ENCODE data around the gene MAGEA1.
"Not testable (repeated sequence)": the region's sequence is repeated elsewhere in the genome, so short reads cannot be mapped to it uniquely, and the experiment has no call there.

MAGEA1 gene

GRCh38 chrX:153157450-153157849, 21.6 kb upstream of the MAGEA1 start:
- H4K20me1 ChIP-seq (ENCODE audit: control insufficient read depth, insufficient read depth, low read depth, low read length): no peaks in the 10 kb centered on the region
- no peaks in the 10 kb centered on the region for H3K4me1 ChIP-seq (ENCODE audit: control insufficient read depth, low read length)
- no peak overlapping the region for H3K4me2 ChIP-seq (ENCODE audit: low read length)
- 0 out of 2 replicates have a peak, but pooled peaks cover 3% of the 10 kb centered on the region for H3K27me3 ChIP-seq (ENCODE audit: control insufficient read depth, low read length)
- H3K36me3 ChIP-seq (ENCODE audit: control insufficient read depth, low read length): no peaks in the 10 kb centered on the region
- H3K4me3 ChIP-seq (ENCODE audit: low read length): no peak overlapping the region
- no peaks in the 10 kb centered on the region for H3K9me3 ChIP-seq (ENCODE audit: control insufficient read depth, insufficient read depth, low read length)
- no peaks in the 10 kb centered on the region for H3K9me2 ChIP-seq (replicated peaks; ENCODE audit: control insufficient read depth, low read length)
- no peak overlapping the region for H3K27ac ChIP-seq (ENCODE audit: low read depth, low read length)
- no peaks in the 10 kb centered on the region for H3F3A ChIP-seq (ENCODE audit: control insufficient read depth, insufficient read depth)
- no peak for TF ChIP-seq CTCF (IDR thresholded peaks at IDR 0.05; ENCODE audit: low read depth, low read length, poor library complexity, severe bottlenecking)
- TF ChIP-seq EZH2phosphoT487 (IDR thresholded peaks at IDR 0.05; ENCODE audit: borderline replicate concordance, low read length): no peak
- no peaks in the 10 kb centered on the region for H3K79me2 ChIP-seq (ENCODE audit: control insufficient read depth, low read length)

GRCh38 chrX:153158319-153158718, 20.8 kb upstream of the MAGEA1 start:
- no peaks in the 10 kb centered on the region for H3K79me2 ChIP-seq (ENCODE audit: control insufficient read depth, low read length)
- no peaks in the 10 kb centered on the region for H3K36me3 ChIP-seq (ENCODE audit: control insufficient read depth, low read length)
- H3F3A ChIP-seq (ENCODE audit: control insufficient read depth, insufficient read depth): no peaks in the 10 kb centered on the region
- H3K9me2 ChIP-seq (replicated peaks; ENCODE audit: control insufficient read depth, low read length): no peaks in the 10 kb centered on the region
- no peak overlapping the region for H3K27ac ChIP-seq (ENCODE audit: low read depth, low read length)
- no peak overlapping the region for H3K4me3 ChIP-seq (ENCODE audit: low read length)
- H4K20me1 ChIP-seq (ENCODE audit: control insufficient read depth, insufficient read depth, low read depth, low read length): no peaks in the 10 kb centered on the region
- H3K27me3 ChIP-seq (ENCODE audit: control insufficient read depth, low read length): 0 out of 2 replicates have a peak, but pooled peaks cover 3% of the 10 kb centered on the region
- no peak overlapping the region for H3K4me2 ChIP-seq (ENCODE audit: low read length)
- H3K4me1 ChIP-seq (ENCODE audit: control insufficient read depth, low read length): no peaks in the 10 kb centered on the region
- no peaks in the 10 kb centered on the region for H3K9me3 ChIP-seq (ENCODE audit: control insufficient read depth, insufficient read depth, low read length)
- TF ChIP-seq EZH2phosphoT487 (IDR thresholded peaks at IDR 0.05; ENCODE audit: borderline replicate concordance, low read length): no peak
- no peak for TF ChIP-seq CTCF (IDR thresholded peaks at IDR 0.05; ENCODE audit: low read depth, low read length, poor library complexity, severe bottlenecking)

- no peak overlapping the region for H3K4me2 ChIP-seq (ENCODE audit: low read length)
- no peaks in the 10 kb centered on the region for H3K4me1 ChIP-seq (ENCODE audit: control insufficient read depth, low read length)
- no peaks in the 10 kb centered on the region for H3K9me2 ChIP-seq (replicated peaks; ENCODE audit: control insufficient read depth, low read length)
- no peaks in the 10 kb centered on the region for H3K79me2 ChIP-seq (ENCODE audit: control insufficient read depth, low read length)
- no peaks in the 10 kb centered on the region for H3K36me3 ChIP-seq (ENCODE audit: control insufficient read depth, low read length)
- no peaks in the 10 kb centered on the region for H3F3A ChIP-seq (ENCODE audit: control insufficient read depth, insufficient read depth)
- no peak overlapping the region for H3K27ac ChIP-seq (ENCODE audit: low read depth, low read length)
- no peak overlapping the region for H3K4me3 ChIP-seq (ENCODE audit: low read length)
- H3K27me3 ChIP-seq (ENCODE audit: control insufficient read depth, low read length): no peaks in the 10 kb centered on the region
- no peaks in the 10 kb centered on the region for H4K20me1 ChIP-seq (ENCODE audit: control insufficient read depth, insufficient read depth, low read depth, low read length)
- no peaks in the 10 kb centered on the region for H3K9me3 ChIP-seq (ENCODE audit: control insufficient read depth, insufficient read depth, low read length)
- TF ChIP-seq CTCF (IDR thresholded peaks at IDR 0.05; ENCODE audit: low read depth, low read length, poor library complexity, severe bottlenecking) (no peak), EZH2phosphoT487 (IDR thresholded peaks at IDR 0.05; ENCODE audit: borderline replicate concordance, low read length) (no peak)
These were observed 17.1 kb upstream of the MAGEA1 start for GRCh38 chrX:153161952-153162351.

GRCh38 chrX:153164733-153165132, 14.4 kb upstream of the MAGEA1 start:
- Histone ChIP-seq H4K20me1 (ENCODE audit: control insufficient read depth, insufficient read depth, low read depth, low read length) (no peaks in the 10 kb centered on the region), H3K27me3 (ENCODE audit: control insufficient read depth, low read length) (no peaks in the 10 kb centered on the region), H3K4me1 (ENCODE audit: control insufficient read depth, low read length) (no peaks in the 10 kb centered on the region), H3K27ac (ENCODE audit: low read depth, low read length) (no peak overlapping the region), H3K4me3 (ENCODE audit: low read length) (no peak overlapping the region), H3K9me2 (replicated peaks; ENCODE audit: control insufficient read depth, low read length) (no peaks in the 10 kb centered on the region), H3K79me2 (ENCODE audit: control insufficient read depth, low read length) (no peaks in the 10 kb centered on the region), H3K36me3 (ENCODE audit: control insufficient read depth, low read length) (no peaks in the 10 kb centered on the region), H3K4me2 (ENCODE audit: low read length) (no peak overlapping the region), H3K9me3 (ENCODE audit: control insufficient read depth, insufficient read depth, low read length) (no peaks in the 10 kb centered on the region), H3F3A (ENCODE audit: control insufficient read depth, insufficient read depth) (no peaks in the 10 kb centered on the region)
- TF ChIP-seq CTCF (IDR thresholded peaks at IDR 0.05; ENCODE audit: low read depth, low read length, poor library complexity, severe bottlenecking) (no peak), EZH2phosphoT487 (IDR thresholded peaks at IDR 0.05; ENCODE audit: borderline replicate concordance, low read length) (no peak)

GRCh38 chrX:153168423-153168822, 10.7 kb upstream of the MAGEA1 start:
- H3K9me2 ChIP-seq (replicated peaks; ENCODE audit: control insufficient read depth, low read length); H3F3A ChIP-seq (ENCODE audit: control insufficient read depth, insufficient read depth); H3K4me1 ChIP-seq (ENCODE audit: control insufficient read depth, low read length); H3K27ac ChIP-seq (ENCODE audit: low read depth, low read length); H3K9me3 ChIP-seq (ENCODE audit: control insufficient read depth, insufficient read depth, low read length); H3K4me3 ChIP-seq (ENCODE audit: low read length); H3K4me2 ChIP-seq (ENCODE audit: low read length); H3K36me3 ChIP-seq (ENCODE audit: control insufficient read depth, low read length); H3K79me2 ChIP-seq (ENCODE audit: control insufficient read depth, low read length); H4K20me1 ChIP-seq (ENCODE audit: control insufficient read depth, insufficient read depth, low read depth, low read length); H3K27me3 ChIP-seq (ENCODE audit: control insufficient read depth, low read length): not testable (repeated sequence)
